NK-92 (cell line): Measurements from ENCODE around the gene PYGO2.
"Not testable (repeated sequence)": the region's sequence is repeated elsewhere in the genome, so short reads cannot be mapped to it uniquely, and the experiment has no call there.

ENCODE experiments used
- DNase-seq: peaks from one replicate; lab custom pipeline; 2025; ENCODE audit not compliant: unreplicated experiment; lab: John Stamatoyannopoulos, UW

Gene PYGO2

DNA sequence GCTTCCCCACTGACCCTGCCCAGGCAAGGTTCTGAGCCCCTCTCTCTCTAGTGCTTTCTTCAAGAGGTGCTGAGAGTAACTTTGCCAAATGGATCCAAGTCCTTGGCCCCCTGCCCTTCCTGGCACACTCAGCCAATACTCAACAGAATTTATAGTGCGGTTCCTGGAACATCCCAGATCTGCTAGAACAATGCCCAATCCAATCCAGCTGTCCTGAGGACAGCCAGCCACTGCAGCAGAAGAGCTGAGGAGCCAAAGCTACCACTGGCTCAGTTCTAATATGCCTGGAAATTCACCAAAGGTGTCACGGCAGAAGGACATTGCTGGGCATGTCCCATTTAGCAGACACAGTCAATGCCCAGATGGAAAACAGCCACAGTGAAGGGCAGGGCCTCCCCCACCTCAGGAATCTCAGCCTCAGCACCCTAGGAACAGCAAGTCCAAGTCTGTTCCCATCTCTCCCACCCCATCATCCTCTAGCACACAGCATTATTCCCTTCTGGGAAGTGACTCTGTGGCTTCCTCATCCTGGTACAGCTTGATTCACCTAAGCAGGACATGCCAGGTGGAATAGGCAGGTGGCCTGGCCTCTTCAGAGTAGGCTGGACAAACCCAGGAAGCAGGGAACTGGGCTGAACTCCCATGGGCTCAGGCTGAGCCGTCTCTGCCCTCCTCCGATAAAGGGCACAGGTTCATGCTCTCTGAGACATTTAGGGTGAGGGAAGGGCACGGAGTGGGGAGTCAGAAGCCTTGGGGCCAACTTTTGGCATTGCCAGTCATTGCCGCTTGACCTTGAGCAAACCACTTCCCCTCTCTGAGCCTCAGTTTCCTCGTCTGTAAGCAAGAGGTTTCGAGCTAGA is 49.7 kb downstream of the PYGO2 start:
- DNase-seq = no peak

DNA sequence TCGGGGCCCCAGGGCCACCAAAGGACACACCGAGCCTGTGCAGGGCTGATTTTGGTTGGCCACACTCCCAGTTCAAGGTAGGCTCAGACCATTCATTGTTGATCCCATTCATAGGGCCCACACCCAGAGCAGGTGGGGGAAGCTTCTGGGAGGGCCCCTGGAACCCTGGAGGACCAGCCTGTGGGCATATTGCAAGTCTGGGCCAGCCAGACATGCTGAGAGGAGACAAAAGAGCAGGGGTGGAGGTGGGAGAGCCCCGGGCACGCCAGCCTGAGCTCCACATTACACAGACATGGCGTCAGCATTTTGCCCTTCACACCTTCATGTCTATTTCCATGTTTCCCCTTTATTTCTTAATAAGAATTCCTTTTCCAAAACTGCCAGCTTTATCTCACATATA is 50.7 kb downstream of the PYGO2 start:
- no peak for DNase-seq

- no peak for DNase-seq
Observed at GRCh38 chr1:154908937-154909336, 52.6 kb downstream of the PYGO2 start.

GRCh38 chr1:154908129-154908528 is 53.5 kb downstream of the PYGO2 start:
- not testable (repeated sequence) for DNase-seq
